IPS-11a (cell line): ENCODE measurements around the gene FAM193A.
"Not testable (repeated sequence)": the region's sequence is repeated elsewhere in the genome, so short reads cannot be mapped to it uniquely, and the experiment has no call there.

Source experiments
- H3K4me3 ChIP-seq: one replicate; pipeline ENCODE4 v1.5.1; 2013; ENCODE audit warnings: low read depth, low read length, control low read depth

Gene FAM193A

DNA sequence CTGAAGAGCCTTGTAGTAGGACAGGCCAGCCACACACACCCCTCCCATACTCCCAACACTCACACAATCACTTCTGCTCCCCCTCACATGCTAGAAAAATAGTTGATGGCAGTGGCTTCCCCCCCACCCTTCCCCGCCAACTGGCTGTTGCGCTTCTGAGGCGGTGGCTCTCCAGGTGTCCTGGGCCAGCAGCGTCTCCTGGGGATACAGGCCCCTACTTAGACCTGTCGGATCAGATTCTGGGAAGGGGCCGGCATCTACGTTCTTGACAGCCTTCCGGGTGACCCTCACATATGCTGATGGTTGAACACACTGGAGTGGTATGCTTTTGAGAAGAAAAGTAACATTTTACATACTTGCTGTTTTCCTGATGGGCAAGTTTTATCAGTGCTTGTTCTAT, 179.8 kb downstream of the FAM193A start:
- no peak overlapping the region for H3K4me3 ChIP-seq

DNA sequence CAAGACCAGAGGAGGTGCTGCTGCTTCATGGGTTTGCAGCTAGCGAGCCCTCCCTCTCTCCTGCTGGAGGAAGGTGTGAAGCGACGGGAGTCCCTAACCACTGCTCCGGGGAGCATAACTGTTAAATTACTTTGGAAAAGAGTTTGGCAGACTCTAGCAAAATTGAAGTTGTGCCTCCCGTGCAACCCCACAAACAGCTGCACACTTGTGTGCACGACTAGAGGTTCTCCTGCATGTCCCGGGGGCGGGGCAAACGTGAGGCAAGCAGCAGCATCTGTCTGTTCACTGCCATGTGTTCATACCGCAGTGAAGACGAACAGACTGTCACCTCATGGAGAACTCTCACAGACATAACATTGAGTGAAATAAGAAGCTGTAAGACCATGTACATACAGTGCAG, 185.1 kb downstream of the FAM193A start:
- H3K4me3 ChIP-seq = no peak overlapping the region

DNA sequence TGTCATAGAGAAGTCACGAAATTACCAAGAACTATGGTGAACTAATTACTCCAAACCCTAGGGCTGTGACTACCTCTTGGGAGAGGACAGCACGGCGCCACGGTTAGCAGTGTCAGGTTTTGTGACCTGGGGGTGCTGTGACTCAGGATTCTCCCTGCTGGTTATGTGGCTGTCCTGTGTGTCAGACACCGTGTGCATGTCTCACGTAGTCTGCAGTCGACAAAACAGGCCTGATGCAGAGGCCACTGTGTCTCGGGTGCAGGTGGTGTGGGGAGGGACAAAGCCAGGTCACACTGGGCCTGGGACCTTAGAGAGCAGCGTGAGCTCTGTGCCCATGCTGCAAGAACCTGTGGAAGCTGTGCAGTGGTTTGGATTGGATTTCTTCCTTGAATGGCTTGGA, 185.6 kb downstream of the FAM193A start:
- H3K4me3 ChIP-seq = no peak overlapping the region

DNA sequence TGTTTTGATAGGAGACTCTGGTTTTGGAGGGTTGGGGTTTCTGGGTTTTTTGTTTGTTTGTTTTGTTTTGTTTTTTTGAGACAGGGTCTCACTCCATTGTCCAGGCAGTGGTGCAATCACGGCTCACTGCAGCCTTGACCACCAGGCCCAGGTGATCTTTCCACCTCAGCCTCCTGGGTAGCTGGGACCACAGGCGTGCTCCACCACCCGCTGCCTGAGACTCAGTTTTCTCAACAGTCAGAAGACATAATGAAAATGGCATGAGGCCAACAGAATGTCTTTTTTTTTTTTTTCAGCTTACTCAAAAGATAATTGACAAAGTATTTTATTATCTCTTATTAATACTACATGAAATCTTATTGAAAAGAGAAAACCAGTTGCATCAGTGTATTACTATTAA, 187.3 kb downstream of the FAM193A start:
- H3K4me3 ChIP-seq = no peak overlapping the region

DNA sequence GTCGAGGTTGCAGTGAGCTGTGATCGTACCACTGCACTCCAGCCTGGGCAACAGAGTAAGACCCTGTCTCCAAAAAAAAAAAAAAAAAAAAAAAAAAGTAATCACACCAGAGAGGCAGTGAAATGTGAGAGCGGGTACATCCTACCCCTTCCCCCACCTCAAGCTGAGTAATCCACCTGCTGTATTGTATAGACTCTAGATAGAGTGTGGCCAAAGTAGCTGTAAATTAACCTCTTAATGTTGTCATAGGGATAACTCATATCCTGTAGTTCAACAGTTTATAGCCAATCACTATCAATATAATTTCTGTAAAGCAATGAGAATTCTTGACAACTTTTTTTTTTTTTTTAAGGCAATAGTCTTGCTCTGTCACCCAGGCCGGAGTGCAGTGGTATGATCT, 188.9 kb downstream of the FAM193A start:
- no peak overlapping the region for H3K4me3 ChIP-seq

DNA sequence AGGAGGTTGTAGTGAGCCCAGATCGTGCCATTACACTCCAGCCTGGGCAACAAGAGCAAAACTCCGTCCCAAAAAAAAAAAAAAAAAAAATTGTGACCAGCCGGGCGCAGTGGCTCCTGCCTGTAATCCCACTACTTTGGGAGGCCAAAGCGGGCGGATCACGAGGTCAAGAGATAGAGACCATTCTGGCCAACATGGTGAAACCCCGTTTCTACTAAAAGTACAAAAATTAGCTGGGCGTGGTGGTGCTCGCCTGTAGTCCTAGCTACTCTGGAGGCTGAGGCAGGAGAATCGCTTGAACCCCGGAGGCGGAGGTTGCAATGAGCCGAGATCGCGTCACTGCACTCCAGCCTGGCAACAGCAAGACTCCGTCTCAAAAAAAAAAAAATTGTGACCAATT, 190.4 kb downstream of the FAM193A start:
- not testable (repeated sequence) for H3K4me3 ChIP-seq

DNA sequence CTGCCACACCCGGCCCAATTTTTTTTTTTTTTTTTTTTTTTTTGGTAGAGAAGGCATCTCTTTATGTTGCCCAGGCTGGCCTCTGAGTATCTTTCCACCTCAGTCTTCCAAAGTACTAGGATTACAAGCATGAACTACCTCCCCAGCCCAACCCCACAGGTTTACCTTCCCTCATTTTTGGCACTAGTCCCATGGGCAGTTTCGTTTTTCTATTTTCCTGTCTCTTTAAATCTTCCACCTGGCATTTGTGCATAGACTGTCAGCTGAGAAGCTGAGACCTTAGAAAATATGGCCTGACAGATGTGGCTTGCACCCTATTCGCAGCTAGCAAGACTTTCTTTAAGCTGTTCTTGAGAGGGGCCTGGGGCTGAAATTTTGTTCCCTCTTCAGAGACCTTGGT, 191.8 kb downstream of the FAM193A start:
- H3K4me3 ChIP-seq = no peak overlapping the region

DNA sequence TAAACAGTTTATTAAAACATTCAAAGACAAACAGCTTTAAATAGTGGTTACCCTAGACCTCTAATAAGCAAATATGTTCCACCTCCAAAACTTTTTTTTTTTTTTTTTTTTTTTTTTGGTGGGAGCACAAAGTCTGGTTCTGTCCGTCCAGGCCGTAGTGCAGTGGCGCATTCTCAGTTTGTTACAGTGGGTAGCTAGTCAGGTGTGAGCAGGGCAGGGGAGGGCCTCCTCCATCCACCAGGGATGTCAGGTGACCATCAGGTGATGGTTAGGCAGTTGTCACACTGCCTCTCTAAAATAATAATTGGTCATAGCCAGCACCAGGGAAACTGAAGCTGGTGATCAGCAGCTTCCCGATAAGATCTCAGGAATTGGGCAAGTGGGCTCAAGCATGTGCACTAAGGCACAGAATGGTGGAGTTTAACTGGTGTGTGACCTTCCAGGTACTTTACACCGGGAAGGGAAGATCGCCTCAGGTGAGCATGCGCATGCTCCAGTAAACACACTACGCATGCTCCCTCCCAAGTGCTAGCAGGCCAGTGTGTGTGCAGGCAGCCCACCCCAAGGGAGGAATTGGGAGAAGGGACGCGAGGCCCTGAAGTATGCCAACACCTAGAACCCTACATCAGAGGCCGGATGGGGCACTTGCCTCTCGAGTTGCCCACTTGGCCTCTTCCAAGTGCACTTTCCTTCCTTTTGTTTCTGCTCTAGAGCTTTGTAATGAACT, 192.5 kb downstream of the FAM193A start:
- H3K4me3 ChIP-seq = no peak overlapping the region

DNA sequence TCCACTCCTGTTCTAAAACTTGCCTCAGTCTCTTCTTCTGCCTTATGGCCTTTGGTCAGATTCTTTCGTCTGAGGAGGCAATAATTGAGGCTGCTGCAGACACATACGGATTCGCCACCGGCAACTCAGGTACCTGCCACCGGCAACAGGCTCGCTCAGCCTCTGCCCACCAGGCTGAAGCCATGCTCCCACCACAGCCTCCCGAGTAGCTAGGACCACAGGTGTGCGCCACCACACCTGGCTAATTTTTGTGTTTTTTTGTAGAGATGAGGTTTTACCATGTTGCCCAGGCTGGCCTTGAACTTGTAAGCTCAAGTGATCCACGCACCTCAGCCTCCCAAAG, 193.1 kb downstream of the FAM193A start:
- H3K4me3 ChIP-seq = no peak overlapping the region

DNA sequence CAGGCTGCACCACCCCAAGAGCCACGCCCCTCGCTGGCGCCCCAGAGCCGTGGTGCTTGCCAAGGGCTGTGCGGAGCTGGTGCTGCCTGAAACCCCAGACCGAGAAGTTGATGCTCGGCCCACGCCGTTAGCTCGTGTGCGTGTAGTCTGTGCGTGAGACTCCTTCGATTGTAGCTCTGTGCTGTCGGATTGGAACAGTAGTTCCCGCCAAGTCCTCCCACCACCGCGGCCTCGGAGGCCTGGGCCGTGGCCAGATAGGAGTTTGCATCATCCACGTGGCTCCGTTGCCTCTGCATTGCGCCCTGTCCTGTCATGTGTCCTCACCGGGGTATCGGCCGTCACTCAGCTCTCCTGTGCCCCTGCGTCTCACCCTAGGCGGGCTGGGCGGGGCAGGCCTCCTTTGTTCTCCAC, 195.5 kb downstream of the FAM193A start:
- H3K4me3 ChIP-seq = no peak overlapping the region

DNA sequence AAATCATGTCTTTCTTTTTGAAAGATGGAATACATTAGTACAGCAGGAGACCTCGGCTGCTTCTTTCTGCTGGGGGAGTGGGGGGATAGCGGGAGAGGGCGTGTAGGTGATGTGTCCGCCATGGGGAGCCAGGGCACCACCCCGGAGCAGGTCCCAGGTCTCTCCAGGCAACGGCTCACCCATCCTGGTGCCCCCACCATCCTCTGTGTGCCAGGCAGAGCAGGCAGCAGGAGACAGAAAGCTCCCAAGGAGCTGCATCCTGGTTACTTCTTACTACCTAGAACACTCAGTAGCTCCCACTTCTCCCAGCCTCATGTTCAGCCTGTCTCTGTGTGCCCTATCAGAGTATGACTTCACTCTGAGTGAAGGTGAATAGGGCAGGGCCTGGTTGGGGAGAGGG, 196.1 kb downstream of the FAM193A start:
- H3K4me3 ChIP-seq = no peak overlapping the region

DNA sequence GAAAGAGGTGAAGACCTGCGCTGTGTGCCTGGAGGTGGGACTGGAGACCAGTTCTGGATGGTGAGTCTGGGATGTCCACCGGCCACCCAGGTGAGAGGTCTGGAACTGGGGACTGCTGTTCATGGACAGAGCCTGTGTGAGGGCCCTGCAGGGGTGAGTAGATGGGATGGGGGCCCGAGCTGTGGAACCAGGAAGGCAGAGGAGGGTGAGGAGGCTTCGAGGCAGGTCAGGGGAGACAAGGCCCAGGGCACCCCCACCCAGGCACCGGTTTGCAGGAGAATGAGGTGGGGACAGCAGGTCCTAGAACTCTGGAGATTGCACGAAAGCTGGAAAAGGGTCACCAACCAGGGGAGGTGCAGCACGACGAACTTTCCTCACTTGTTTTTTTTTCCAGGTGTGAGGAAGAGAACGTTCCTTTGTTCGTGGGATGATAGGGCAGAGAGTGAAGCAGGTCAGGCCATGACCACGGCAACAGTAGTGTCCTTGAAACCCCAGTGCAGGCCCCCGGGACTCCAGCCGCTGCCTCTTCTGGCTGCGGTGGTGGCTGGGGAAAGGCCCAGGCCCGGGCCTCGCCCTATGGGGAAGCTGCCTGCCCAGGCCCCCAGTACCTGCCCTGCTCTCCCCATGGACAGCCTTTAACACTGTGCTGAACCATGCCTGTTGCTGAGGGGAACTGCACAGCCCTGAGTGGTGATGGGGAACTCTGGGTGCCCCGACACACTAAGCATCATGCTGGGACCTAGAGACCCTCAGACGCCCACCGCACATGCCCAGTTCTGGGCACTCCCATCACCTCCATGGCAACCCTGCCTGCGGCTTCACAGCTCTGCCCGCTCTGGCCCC, 196.8 kb downstream of the FAM193A start:
- no peak overlapping the region for H3K4me3 ChIP-seq

DNA sequence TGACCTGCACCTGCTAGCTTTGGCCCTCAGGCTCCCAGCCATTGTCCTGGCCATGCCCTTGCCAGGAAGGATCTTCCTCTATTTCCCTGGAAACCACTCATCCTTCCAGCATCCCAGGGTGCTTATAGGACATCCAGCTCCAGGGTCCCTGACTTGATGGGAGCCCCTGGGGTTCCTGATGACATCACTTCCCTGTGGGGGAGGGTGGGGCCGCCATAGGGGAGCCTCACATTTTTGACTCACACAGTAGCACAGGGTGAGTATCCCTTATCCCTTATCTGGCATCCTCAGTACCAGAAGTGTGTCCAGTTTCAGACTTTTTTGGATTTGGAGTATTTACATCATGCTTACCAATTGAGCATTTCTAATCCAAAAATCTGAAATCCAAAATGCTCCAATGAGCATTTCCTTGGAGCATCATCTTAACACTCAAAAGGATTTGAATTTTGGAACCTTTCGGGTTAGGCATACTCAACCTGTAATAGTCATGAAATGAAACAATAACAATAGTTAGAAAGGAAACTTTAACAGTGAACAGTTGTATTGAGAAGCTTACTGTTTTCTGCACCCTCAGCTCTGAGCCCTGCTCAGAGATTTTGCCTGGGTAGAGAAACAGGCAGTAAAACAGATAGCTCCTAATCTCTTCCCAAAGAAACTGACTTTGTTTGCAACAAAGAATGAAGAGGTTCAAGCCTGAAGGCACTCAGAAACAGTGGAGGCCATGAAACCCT, 197.6 kb downstream of the FAM193A start:
- H3K4me3 ChIP-seq = no peak overlapping the region

DNA sequence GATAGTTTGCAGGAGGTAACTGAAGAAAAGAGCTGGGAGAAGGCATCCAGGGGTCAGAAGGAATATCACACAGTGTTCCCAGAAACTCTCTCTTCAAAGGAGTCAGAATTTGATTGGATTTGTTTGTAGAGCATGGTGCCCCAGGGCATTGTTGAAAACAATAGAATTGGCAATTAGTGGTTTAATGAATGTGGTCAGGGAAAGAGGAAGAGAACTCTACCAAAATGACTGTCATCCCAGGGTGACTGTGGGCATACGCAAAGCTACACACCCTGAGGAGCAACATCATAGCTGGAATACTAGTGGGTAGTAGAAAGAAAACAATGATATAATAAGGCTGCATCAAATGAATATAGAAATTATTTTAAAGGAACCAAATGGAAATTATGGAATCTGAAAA, 198.2 kb downstream of the FAM193A start:
- no peak overlapping the region for H3K4me3 ChIP-seq

DNA sequence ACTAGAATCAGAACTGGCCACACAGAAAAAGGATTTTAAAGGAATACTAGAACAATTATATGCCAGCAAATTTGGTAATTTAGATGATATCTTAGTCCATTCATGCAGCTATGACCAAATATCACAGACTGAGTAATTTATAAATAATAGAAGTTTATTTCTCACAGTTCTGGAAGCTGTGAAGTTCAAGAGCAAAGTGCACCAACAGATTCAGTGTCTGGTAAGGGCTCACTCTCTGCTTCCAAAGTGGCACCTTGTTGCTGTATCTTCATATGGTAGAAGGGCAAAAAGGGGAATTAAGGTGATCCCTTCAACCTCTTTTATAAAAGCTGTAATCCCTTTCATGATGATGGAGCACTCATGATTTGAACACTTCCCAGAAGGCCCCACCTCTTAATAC, 199.4 kb downstream of the FAM193A start:
- H3K4me3 ChIP-seq = no peak overlapping the region

DNA sequence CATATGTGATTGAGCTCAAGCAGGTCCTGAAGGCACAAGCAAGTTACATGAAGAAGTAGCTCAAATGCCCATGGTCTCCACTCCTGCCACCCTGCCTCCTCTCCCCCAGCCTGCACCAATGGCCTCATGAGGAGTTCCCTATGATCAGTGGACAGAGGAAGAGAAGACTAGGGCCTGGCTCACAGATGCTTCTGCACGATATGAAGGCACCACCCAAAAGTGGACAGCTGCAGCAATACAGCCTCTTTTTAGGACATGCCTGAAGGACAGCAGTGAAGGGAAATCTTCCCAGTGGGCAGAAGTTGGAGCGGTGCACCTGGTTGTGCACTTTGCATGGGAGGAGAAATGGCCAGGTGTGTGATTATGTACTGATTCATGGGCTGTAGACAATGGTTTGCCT, 201.8 kb downstream of the FAM193A start:
- H3K4me3 ChIP-seq = not testable (repeated sequence)

DNA sequence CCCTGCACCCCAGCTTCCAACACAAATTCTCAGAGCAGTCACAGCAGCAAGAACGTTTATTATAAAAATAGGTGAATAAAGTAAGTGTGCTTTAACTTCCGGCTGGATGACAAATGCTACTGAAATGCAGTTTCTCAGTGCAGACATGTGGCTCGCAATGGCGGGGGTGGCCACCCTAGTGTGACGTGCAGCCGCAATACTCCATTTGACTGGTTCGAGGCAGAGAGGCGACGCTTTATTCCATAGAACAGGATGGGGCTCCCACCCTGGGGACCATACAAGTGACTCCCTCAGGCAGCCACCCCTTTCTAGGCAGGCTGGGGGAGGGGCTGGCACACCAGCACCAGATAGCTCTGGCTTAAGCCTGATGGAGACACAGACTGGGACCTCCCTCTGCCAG, 205.2 kb downstream of the FAM193A start:
- H3K4me3 ChIP-seq = no peak overlapping the region

DNA sequence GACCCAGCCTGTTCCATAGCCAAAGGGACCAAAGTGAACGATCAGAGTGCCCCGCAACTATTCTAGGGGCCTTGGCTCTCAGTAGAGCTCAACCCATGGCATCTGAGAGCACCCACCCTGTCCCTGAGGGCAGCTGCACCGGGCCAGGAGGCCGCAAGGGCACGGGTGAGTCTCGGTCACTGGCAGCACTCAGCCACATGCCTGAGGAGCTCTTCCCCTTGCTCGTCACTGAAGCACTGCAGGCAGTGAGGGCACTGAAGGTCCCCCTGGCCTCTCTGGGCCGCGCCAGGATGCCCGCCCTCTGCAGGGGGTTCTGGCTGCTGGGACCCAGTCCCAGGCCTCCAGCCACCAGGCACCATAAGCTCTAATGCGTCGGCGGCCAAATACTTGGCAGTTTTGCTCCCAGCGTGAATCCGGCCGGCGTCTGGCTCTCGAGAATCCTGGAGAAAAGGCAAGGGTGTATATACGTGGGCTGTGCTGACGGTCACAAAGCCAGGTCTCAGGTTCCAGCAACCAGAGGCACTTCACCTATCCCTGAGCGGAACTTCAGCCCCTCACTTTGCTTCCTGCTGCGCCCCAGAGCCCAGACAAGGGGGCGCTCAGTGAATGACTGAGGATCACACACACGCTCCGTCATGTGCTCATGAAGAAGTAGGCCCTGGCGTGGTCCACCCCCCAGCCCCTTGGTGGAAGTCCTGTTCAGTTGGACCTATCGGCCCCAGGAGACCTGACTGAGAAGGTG, 205.8 kb downstream of the FAM193A start:
- H3K4me3 ChIP-seq = no peak overlapping the region

DNA sequence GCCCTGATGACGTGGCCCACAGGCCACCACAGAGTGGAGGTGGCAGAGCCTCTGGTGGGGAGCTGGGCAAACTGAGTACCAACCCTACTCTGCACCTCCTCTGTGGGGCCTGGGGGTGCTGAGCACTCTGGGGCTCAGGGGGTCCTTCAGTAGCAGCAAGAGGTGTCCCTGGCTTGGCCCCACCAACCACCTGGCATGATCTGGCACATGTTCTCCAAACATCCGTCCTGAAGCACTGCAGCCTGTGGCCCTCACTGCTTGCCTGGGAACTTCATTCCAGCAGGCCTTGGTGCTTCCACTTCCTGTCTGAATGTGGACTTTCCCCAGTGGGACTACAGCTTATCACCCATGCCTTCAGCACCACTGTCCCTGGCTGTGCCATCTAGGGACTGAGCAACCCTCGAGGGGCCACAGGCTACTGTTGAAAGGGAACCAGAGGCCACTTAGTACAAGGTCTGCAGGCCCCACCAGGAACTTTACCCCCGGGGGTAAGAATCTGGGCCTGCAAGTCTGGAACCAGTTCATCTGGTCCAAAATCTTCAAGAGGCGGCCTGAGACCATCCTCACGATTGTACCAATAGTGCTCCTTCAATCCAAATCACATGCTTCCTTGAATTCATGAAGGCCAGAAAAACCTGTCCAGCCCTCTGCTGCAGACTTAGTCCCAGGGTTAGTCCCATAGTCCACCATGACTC, 206.5 kb downstream of the FAM193A start:
- no peak overlapping the region for H3K4me3 ChIP-seq
